OCI-LY1 (cell line): ENCODE data around the gene CDK17.

Source experiments
- CTCF ChIP-seq: fragments of 200-600 bp; sonication (generic), shearing (Covaris generic); IDR thresholded peaks from 2 replicates; pipeline ENCODE4 v1.5.1; 2017; ENCODE audit warnings: mild to moderate bottlenecking, antibody characterized with exemption, low read length, moderate library complexity, mixed read lengths
- EZH2 ChIP-seq: fragments of 200-600 bp; sonication (generic), shearing (Covaris generic); IDR thresholded peaks from 2 replicates; pipeline ENCODE4 v1.8.0; 2017; ENCODE audit warnings: borderline replicate concordance, mixed run types, mild to moderate bottlenecking, antibody characterized with exemption, low read length, moderate library complexity, mixed read lengths

- TF ChIP-seq CTCF (no peak), EZH2 (no peak)
Measured at GRCh38 chr12:96395236-96395635, 5.0 kb downstream of the CDK17 start.
